Measurements from ENCODE around the gene HOXB4. TPM values are rescaled to one million over a fixed set of nuclear protein-coding genes. Genes with fewer than 3 reads are reported as not detected.

HOXB4 gene
- total RNA-seq, 1 experiment from 2014 or later = 2.0 TPM

- peaks cover 7% of the 10 kb centered on the region for H3K36me3 ChIP-seq (ENCODE audit: low read depth)
- no peak overlapping the region for H3K4me3 ChIP-seq
- H4K20me1 ChIP-seq (ENCODE audit: insufficient read depth) = peaks cover 35% of the 10 kb centered on the region
- intact Hi-C loops (cut with micrococcal nuclease; ENCODE audit: unreplicated experiment) = no loop called here
- CTCF ChIA-PET = no interaction called here
- POLR2A ChIA-PET (ENCODE audit: unreplicated experiment) = no interaction called here
- DNase-seq = no peak
- TF ChIP-seq EZH2 (IDR thresholded peaks at IDR 0.05; ENCODE audit: low read depth) (no peak), CTCF (conservative IDR thresholded peaks at IDR 0.05) (no peak)
- no peak overlapping the region for H3K27ac ChIP-seq
- no peaks in the 10 kb centered on the region for H3K27me3 ChIP-seq (ENCODE audit: insufficient read depth, low read depth)
- peaks cover 53% of the 10 kb centered on the region for H3K79me2 ChIP-seq (ENCODE audit: low read depth)
- H3K9me2 ChIP-seq (ENCODE audit: insufficient read depth) = no peaks in the 10 kb centered on the region
- peaks cover 4% of the 10 kb centered on the region for H3K4me1 ChIP-seq (replicated peaks; ENCODE audit: insufficient read depth)
- no peaks in the 10 kb centered on the region for H3F3A ChIP-seq (ENCODE audit: insufficient read depth, low read depth)
- H3K9me3 ChIP-seq (ENCODE audit: insufficient read depth, low read depth) = no peaks in the 10 kb centered on the region
- H2AFZ ChIP-seq = no peak overlapping the region
- H3K4me2 ChIP-seq = no peak overlapping the region
- no TSS peak for BruUV-seq (replicated peaks)
Measured at GRCh38 chr17:48596735-48597527, 18.8 kb upstream of the HOXB4 start.

- H3K27me3 ChIP-seq (ENCODE audit: insufficient read depth, low read depth) = no peaks in the 10 kb centered on the region
- DNase-seq = no peak
- H3K27ac ChIP-seq = no peak overlapping the region
- TF ChIP-seq CTCF (conservative IDR thresholded peaks at IDR 0.05) = no peak
- no peak for TF ChIP-seq EZH2 (IDR thresholded peaks at IDR 0.05; ENCODE audit: low read depth)
- ChIA-PET POLR2A (ENCODE audit: unreplicated experiment) (no interaction called here), CTCF (no interaction called here)
- peaks cover 46% of the 10 kb centered on the region for H3K79me2 ChIP-seq (ENCODE audit: low read depth)
- no peaks in the 10 kb centered on the region for H3K9me2 ChIP-seq (ENCODE audit: insufficient read depth)
- 0 out of 2 replicates have a peak, but pooled peaks cover 5% of the 10 kb centered on the region for H3F3A ChIP-seq (ENCODE audit: insufficient read depth, low read depth)
- peaks cover 27% of the 10 kb centered on the region for H4K20me1 ChIP-seq (ENCODE audit: insufficient read depth)
- no peak overlapping the region for H3K4me3 ChIP-seq
- H3K36me3 ChIP-seq (ENCODE audit: low read depth) = peaks cover 7% of the 10 kb centered on the region
- no peaks in the 10 kb centered on the region for H3K9me3 ChIP-seq (ENCODE audit: insufficient read depth, low read depth)
- H2AFZ ChIP-seq = no peak overlapping the region
- intact Hi-C loops (cut with micrococcal nuclease; ENCODE audit: unreplicated experiment) = no loop called here
- no TSS peak for BruUV-seq (replicated peaks)
- no peak overlapping the region for H3K4me2 ChIP-seq
- H3K4me1 ChIP-seq (replicated peaks; ENCODE audit: insufficient read depth) = no peaks in the 10 kb centered on the region
Measured at GRCh38 chr17:48596000-48596734, 18.0 kb upstream of the HOXB4 start.

GRCh38 chr17:48595278-48595999, 17.3 kb upstream of the HOXB4 start:
- Histone ChIP-seq H3K4me2 (no peak overlapping the region), H3K9me2 (ENCODE audit: insufficient read depth) (no peaks in the 10 kb centered on the region), H3K4me1 (replicated peaks; ENCODE audit: insufficient read depth) (no peaks in the 10 kb centered on the region), H3K36me3 (ENCODE audit: low read depth) (peaks cover 7% of the 10 kb centered on the region), H4K20me1 (ENCODE audit: insufficient read depth) (peaks cover 20% of the 10 kb centered on the region), H2AFZ (no peak overlapping the region), H3F3A (ENCODE audit: insufficient read depth, low read depth) (0 out of 2 replicates have a peak, but pooled peaks cover 5% of the 10 kb centered on the region), H3K27ac (no peak overlapping the region), H3K27me3 (ENCODE audit: insufficient read depth, low read depth) (no peaks in the 10 kb centered on the region), H3K79me2 (ENCODE audit: low read depth) (peaks cover 38% of the 10 kb centered on the region), H3K4me3 (no peak overlapping the region), H3K9me3 (ENCODE audit: insufficient read depth, low read depth) (no peaks in the 10 kb centered on the region)
- intact Hi-C loops (cut with micrococcal nuclease; ENCODE audit: unreplicated experiment) = no loop called here
- ChIA-PET CTCF (no interaction called here), POLR2A (ENCODE audit: unreplicated experiment) (no interaction called here)
- BruUV-seq (replicated peaks) = no TSS peak
- no peak for DNase-seq
- TF ChIP-seq CTCF (conservative IDR thresholded peaks at IDR 0.05) = no peak
- no peak for TF ChIP-seq EZH2 (IDR thresholded peaks at IDR 0.05; ENCODE audit: low read depth)

Data from PC-9 (cell line).